IPS DF 4.7 (cell line): ENCODE results near the gene COL20A1.

Experiments used
- DNase-seq: peaks from one replicate; pipeline ENCODE4 v3.0.0-alpha.2; 2013; ENCODE audit warnings: low spot score; ENCODE audit errors: extremely low read depth

The COL20A1 gene

GRCh38 chr20:63360850-63361518, 68.0 kb downstream of the COL20A1 start, which contains the start of gene CHRNA4:
CHRNA4 (minus strand) TSS chr20:63361349; CDS start chr20:63361165, 184 bp downstream.
- DNase-seq: no peak

DNA sequence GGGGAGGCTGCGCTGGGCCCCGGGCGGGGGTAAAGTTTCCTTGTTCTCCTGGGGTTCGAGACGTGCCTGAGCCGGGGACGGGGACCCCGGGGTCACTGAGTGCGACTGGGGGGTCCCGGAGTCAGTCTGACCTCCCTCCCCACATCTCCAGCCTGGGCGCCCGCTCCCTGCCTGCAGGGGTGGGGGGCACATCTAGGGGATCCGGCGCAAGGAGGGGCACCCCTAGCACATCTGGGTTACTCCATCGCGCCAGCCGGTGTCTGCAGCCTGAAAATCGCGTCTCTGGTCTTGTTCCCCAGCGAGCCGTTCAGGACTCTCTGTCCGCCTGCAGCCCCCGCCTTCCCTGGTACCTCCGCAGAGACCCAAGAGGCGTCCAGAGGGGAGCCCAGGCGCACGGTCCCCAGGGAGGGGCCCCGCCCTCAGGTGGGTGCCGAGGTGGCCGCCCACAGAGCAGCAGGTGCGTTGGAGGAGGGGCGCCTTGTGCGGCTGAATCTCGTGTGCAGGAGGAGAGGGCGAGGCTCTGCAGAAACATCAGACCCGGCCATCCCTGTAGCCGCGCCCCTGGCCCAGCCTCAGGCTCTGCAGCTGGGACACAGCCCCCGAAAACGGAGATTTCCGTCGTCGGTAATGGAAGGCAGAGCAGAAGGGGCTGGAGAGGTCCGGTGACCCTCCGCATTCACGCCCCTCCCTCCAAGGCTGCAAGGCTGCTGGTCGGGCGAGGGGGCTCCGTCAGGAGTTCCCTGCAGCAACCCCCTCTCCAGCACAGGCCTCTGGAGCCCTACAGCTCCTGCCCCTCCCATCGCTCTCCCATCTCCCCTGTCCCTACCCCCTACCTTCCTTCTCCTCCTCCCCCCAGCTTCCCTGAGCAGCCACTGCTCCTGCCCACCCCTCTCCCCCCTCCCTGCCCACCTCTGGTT, 68.8 kb downstream of the COL20A1 start:
- DNase-seq: no peak

DNA sequence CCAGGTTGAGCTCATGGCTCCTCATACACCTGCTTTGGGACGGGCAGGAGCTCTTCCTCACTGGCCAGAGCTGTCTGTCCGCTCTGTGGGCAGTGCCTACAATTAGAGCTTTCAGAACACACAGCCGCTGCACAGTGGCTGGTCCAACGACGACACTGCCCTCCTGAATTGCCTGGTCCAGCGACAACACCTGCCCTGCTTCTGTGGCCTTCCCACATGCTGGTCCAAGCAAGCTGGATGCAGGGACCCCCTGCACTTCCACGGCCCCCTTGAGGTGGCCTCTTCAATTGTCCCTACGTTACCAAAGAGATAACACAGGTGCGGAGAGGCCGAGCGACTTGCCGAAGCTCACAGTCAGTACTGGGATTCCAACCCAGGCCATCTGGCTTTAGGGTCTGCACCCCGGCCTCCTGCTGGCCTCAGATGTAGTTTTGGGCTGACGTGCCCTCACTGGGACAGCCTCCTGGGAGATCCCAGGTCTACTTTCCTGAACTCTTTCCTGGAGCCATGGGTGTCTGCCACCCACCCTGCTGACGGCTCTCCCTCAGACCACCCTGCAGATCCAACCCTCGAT, 69.5 kb downstream of the COL20A1 start:
- DNase-seq: no peak

- no peak for DNase-seq
Measured at GRCh38 chr20:63363013-63363957, 70.3 kb downstream of the COL20A1 start.

- DNase-seq: no peak
Measured at GRCh38 chr20:63363981-63364561, 71.1 kb downstream of the COL20A1 start.

GRCh38 chr20:63364801-63365585, 72.0 kb downstream of the COL20A1 start:
- DNase-seq: no peak

GRCh38 chr20:63365601-63366389, 72.8 kb downstream of the COL20A1 start:
- DNase-seq: no peak

DNA sequence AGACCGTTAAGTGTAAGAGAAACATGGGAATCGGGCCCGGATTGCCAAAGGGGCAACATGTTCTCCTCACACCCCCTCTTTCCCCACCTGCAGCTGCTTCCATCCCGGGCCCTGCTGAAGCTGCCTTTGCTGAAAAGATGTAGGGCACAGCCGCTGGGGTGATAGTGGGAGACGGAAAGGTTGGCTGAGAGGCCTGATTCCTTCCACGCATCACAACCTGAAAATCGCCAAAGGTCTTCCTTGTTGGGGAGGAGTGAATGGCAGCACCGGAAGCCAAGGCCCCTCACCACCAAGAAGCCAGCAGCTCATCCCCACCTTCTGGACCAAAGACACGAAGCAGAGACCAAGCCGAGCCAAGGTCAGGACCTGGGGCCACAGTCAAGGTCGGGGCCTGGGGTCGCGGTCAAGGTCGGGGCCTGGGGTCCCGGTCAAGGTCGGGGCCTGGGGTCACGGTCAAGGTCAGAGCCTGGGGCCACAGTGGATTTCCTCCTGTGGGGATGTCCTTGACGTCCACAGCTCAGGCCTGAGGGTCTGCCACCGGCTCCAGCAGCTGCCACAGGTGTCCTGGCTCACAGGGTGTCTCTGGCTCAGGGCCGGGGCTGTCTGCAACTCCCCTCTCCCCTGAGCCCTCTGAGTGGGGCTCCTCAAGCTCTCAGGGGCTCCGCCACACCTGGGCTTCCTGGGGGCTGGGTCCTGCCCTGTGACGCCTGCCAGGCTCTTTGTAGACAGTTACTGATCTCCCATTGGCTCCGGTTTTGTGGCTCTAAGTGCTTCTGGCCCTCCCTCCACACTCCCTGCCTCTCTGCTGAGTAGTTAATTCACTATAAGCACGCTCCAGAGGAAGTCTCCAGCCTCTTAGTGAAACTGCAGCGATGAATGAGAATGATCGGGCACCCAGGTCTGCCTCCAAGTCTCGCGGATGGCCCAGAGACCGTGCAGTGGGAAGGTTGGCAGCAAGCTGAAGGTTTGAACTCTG, 73.7 kb downstream of the COL20A1 start:
- no peak for DNase-seq

DNA sequence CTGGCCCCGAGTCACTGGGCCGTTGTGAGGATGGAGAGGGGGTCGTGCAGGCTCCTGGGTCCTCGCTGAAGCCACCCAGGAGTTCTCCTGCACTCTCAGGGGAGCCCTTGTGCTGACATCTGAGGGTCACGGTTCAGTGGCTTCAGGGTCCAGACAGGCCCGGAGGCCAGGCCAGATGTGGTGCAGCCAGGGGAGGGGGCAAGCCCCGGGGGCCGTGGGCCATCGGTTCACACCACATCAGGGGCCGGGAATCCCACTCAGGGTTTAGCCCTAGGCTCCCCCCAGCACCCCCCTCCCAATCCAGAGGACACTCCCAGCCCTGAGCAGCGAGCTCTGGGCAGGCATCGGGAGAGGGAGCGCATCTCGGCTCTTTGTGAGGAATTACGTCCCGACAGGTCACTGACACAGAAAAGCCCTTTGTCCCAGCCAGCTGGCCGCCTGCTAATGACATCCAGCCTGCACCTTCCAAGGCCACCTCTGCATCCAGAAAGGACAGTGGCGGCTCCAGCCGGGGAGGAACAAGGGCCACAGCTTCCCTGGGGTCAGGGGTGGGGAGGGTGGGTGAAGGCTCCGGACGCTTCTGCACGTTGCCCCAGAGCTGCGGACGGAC, 74.6 kb downstream of the COL20A1 start:
- DNase-seq: no peak

- DNase-seq: no peak
Measured at GRCh38 chr20:63368151-63368550, 75.2 kb downstream of the COL20A1 start.

DNA sequence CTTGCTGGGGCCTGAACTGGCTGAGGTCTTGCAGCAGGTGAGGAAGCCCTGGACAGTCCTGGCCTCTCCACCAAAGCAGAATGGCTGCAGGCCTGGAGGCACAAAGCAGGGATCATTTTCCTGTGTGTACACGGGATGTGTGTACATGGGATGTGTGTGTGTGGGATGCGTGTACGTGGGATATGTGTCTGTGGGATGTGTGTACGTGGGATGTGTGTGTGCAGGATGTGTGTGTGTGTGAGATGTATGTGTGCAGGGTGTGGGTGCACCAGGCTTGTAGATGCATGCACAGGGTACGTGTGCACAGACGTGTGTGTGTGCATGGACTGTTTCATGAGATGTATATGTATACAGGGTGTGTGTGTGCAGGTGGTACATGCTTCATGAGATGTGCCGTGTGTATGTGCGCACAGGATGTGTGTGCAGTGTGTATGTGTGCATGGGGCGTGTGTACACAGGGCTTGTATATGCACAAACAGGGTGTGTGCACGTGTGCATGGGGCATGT, 76.1 kb downstream of the COL20A1 start:
- DNase-seq: no peak

DNA sequence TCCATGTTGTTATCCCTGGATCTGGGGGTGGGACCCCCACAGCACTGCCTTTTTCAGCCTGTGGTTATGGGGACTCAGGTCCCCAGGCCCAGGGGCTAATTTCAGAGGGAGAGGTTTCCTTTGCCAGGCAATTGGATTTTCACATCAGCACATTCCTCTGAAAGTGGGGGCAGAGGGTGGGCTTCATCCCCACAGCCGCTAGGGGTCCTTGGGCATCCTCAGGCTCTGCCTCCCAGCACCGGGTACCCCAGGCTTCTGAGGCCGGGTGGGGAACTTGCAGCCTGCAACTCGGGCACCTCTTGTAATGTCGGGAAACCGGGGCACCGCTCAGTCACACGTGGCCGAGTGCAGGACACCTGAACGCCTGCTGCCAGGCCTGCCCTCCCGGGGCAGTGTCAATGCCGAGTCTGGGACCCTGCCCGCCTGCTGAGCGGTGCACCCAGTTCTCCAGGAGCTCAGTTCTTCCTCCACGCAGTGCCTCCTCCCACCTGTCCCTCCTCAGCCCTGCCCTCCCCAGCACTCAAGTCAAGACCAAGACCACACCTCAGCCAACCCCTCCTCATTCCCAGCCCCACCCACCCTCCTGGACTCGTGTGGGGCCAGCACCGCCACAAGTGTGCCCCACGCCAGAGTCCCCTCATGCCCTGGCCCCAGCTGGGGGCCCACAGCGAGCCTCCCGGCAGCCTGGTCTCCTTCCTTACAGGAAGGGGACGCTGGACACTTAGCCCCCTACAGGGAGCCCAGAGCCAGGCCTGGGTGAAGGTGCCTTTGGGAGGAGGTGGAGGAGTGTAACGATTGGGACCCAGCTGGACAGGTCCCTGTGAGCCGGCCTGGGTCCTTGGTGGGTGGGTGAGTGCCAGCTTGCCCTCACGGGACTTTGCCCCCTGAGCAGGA, 77.0 kb downstream of the COL20A1 start:
- no peak for DNase-seq

- no peak for DNase-seq
Measured at GRCh38 chr20:63370618-63371187, 77.7 kb downstream of the COL20A1 start.

- no peak for DNase-seq
Measured at GRCh38 chr20:63371291-63371865, 78.4 kb downstream of the COL20A1 start.
